ENCODE measurements around the gene CNTN1. TPM values are rescaled to one million over a fixed set of nuclear protein-coding genes. Genes with fewer than 3 reads are reported as not detected.

CNTN1 gene
- total and polyA plus RNA-seq, 10 of the 15 experiments (the other 5 are each of a cell fraction or from before 2014, with no cell fraction given): 0.06 to 0.14 TPM; not detected in 8

- RAD21 ChIA-PET (ENCODE audit: unreplicated experiment): no interaction called here
- Histone ChIP-seq H3K9ac (ENCODE audit: control insufficient read depth, insufficient read depth, low read length) (no peak overlapping the region), H3K27me3 (replicated peaks in 1 of 2; ENCODE audit: control insufficient read depth in 2 of 2, insufficient read depth in 2 of 2, low read length in 1 of 2) (no peaks in the 10 kb centered on the region), H3K36me3 (ENCODE audit: control insufficient read depth in 2 of 2, insufficient read depth in 2 of 2, low read length in 1 of 2) (no peaks in the 10 kb centered on the region), H3K9me3 (replicated peaks; ENCODE audit: control insufficient read depth, insufficient read depth, low read length) (no peaks in the 10 kb centered on the region), H3K79me2 (ENCODE audit: control insufficient read depth, insufficient read depth, low read length) (no peaks in the 10 kb centered on the region), H4K20me1 (ENCODE audit: control insufficient read depth, insufficient read depth) (no peaks in the 10 kb centered on the region), H3K4me3 (no peak overlapping the region), H3K4me2 (ENCODE audit: control insufficient read depth, insufficient read depth) (no peak overlapping the region), H3K27ac (ENCODE audit: control insufficient read depth, insufficient read depth) (no peak overlapping the region), H3K4me1 (ENCODE audit: control insufficient read depth, insufficient read depth, low read length) (no peaks in the 10 kb centered on the region), H2AFZ (ENCODE audit: control insufficient read depth, low read depth, low read length) (no peak overlapping the region)
- intact Hi-C loops (cut with micrococcal nuclease; ENCODE audit: unreplicated experiment): no loop called here
- ATAC-seq (no peak), DNase-seq (ENCODE audit: low read depth, low spot score) (no peak), FAIRE-seq (no peak)
- 96% methylated on average over 2 of the region's 2 CpGs for WGBS (ENCODE audit: insufficient coverage, insufficient replicate concordance, low lambda C conversion rate, missing lambda C conversion rate)
- in situ Hi-C loops (cut with MboI): no loop called here
- TF ChIP-seq NFXL1 (IDR thresholded peaks at IDR 0.05; ENCODE audit: borderline replicate concordance): no peak
- TF ChIP-seq ZZZ3 (IDR thresholded peaks at IDR 0.05; ENCODE audit: control insufficient read depth, insufficient read length, low read depth): no peak
- TF ChIP-seq SP1 (IDR thresholded peaks at IDR 0.05; ENCODE audit: low read depth, low read length): no peak
- TF ChIP-seq NRF1 (conservative IDR thresholded peaks at IDR 0.05; ENCODE audit: low read depth, low read length): no peak
- no peak for TF ChIP-seq JUNB (IDR thresholded peaks at IDR 0.05)
- TF ChIP-seq NFYB (IDR thresholded peaks at IDR 0.05; ENCODE audit: insufficient read depth, low read depth, low read length): no peak
- no peak for TF ChIP-seq RAD51 (IDR thresholded peaks at IDR 0.05)
- TF ChIP-seq, protein P1, sequence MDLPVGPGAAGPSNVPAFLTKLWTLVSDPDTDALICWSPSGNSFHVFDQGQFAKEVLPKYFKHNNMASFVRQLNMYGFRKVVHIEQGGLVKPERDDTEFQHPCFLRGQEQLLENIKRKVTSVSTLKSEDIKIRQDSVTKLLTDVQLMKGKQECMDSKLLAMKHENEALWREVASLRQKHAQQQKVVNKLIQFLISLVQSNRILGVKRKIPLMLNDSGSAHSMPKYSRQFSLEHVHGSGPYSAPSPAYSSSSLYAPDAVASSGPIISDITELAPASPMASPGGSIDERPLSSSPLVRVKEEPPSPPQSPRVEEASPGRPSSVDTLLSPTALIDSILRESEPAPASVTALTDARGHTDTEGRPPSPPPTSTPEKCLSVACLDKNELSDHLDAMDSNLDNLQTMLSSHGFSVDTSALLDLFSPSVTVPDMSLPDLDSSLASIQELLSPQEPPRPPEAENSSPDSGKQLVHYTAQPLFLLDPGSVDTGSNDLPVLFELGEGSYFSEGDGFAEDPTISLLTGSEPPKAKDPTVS (IDR thresholded peaks at IDR 0.05; ENCODE audit: low read depth, low read length): no peak
- TF ChIP-seq ZBTB4 (CRISPR knock-in tag; IDR thresholded peaks at IDR 0.05): no peak
- no peak for TF ChIP-seq TARDBP (IDR thresholded peaks at IDR 0.05; ENCODE audit: borderline replicate concordance)
- no peak for TF ChIP-seq RELA (IDR thresholded peaks at IDR 0.05; ENCODE audit: borderline replicate concordance, partially characterized antibody)
- TF ChIP-seq KLF5 (IDR thresholded peaks at IDR 0.05; ENCODE audit: partially characterized antibody): no peak
- no peak for TF ChIP-seq MEF2B (IDR thresholded peaks at IDR 0.05; ENCODE audit: partially characterized antibody, poor library complexity, severe bottlenecking)
- no peak for TF ChIP-seq PAX5 (IDR thresholded peaks at IDR 0.05; ENCODE audit: borderline replicate concordance, low read depth, low read length)
- TF ChIP-seq, protein P2, sequence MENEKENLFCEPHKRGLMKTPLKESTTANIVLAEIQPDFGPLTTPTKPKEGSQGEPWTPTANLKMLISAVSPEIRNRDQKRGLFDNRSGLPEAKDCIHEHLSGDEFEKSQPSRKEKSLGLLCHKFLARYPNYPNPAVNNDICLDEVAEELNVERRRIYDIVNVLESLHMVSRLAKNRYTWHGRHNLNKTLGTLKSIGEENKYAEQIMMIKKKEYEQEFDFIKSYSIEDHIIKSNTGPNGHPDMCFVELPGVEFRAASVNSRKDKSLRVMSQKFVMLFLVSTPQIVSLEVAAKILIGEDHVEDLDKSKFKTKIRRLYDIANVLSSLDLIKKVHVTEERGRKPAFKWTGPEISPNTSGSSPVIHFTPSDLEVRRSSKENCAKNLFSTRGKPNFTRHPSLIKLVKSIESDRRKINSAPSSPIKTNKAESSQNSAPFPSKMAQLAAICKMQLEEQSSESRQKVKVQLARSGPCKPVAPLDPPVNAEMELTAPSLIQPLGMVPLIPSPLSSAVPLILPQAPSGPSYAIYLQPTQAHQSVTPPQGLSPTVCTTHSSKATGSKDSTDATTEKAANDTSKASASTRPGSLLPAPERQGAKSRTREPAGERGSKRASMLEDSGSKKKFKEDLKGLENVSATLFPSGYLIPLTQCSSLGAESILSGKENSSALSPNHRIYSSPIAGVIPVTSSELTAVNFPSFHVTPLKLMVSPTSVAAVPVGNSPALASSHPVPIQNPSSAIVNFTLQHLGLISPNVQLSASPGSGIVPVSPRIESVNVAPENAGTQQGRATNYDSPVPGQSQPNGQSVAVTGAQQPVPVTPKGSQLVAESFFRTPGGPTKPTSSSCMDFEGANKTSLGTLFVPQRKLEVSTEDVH (IDR thresholded peaks at IDR 0.05; ENCODE audit: low read depth, partially characterized antibody): no peak
- TF ChIP-seq WRNIP1 (IDR thresholded peaks at IDR 0.05; ENCODE audit: borderline replicate concordance, low read depth, low read length): no peak
- SMC1A ChIA-PET (ENCODE audit: uncharacterized antibody, unreplicated experiment): interaction anchor here (0.6 kb wide), 1 partner anchor 22 kb away, joined by 3 read pairs; no protein-coding TSS in a partner anchor
- no TSS peak for BruUV-seq (replicated peaks)
- POLR2A ChIA-PET: no interaction called here
- CTCF ChIA-PET: no interaction called here
Observed at GRCh38 chr12:40801082-40801481, 108.8 kb downstream of the CNTN1 start.
